Transverse colon (tissue), 4 donors: Measurements from ENCODE around the gene CGB1.
A peak's percentile ranks its signal among the peaks of the same experiment; 100 is the strongest.

Source experiments
- CTCF ChIP-seq, 5 experiments: fragments of 200-600 bp in 3 of 5; fragments of 450-650 bp in 2 of 5; sonication (generic) in 3 of 5; IDR thresholded peaks; 1 replicate in 2 of 5; 2 replicates in 3 of 5; pipeline ENCODE4 v1.5.1; 2016 to 2017; ENCODE audit warnings: antibody characterized with exemption in 5 of 5, inconsistent platforms in 3 of 5, mild to moderate bottlenecking in 2 of 5, moderate library complexity in 1 of 5
- EP300 ChIP-seq: sonication (generic); formaldehyde crosslinking; IDR thresholded peaks from one replicate; pipeline ENCODE4 v1.6.1; 2017; ENCODE audit warnings: antibody characterized with exemption, low read depth
- POLR2A ChIP-seq: fragments of 450-650 bp; IDR thresholded peaks from one replicate; pipeline ENCODE4 v1.6.1; 2016; ENCODE audit warnings: antibody characterized with exemption, mild to moderate bottlenecking, moderate library complexity
- POLR2AphosphoS5 ChIP-seq, 3 donors: sonication (generic); formaldehyde crosslinking; IDR thresholded peaks; one replicate each; pipeline ENCODE4 v1.6.1; 2016; ENCODE audit warnings: antibody characterized with exemption in 3 of 3

- peak; percentile 19 to 53 (median 40) for TF ChIP-seq CTCF (IDR thresholded peaks at IDR 0.05)
- TF ChIP-seq POLR2A, result no peak
- TF ChIP-seq POLR2AphosphoS5 (IDR thresholded peaks at IDR 0.05), result no peak
- no peak for TF ChIP-seq EP300
Observed at GRCh38 chr19:49017666-49018351, 18.9 kb downstream of the CGB1 start.
